Mesodermal cell (in vitro differentiated cells): ENCODE data around the gene TDO2.

Experiments used
- H3K27ac ChIP-seq: 2 replicates; pipeline ENCODE4 v1.7.0; 2013; ENCODE audit warnings: mild to moderate bottlenecking, low read depth, low read length, moderate library complexity; ENCODE audit not compliant: severe bottlenecking
- H3K36me3 ChIP-seq: 2 replicates; pipeline ENCODE4 v1.7.1; 2013; ENCODE audit warnings: mild to moderate bottlenecking, low read length, moderate library complexity; ENCODE audit not compliant: control insufficient read depth, insufficient read depth
- H3K4me1 ChIP-seq: one replicate; pipeline ENCODE4 v1.7.1; 2013; ENCODE audit warnings: mild to moderate bottlenecking, low read length; ENCODE audit not compliant: insufficient read depth, control insufficient read depth, poor library complexity, severe bottlenecking
- H3K4me3 ChIP-seq: 2 replicates; pipeline ENCODE4 v1.7.0; 2013; ENCODE audit warnings: low read length, control low read depth, mild to moderate bottlenecking; ENCODE audit not compliant: insufficient read depth, poor library complexity, severe bottlenecking; ENCODE audit errors: extremely low read depth
- H3K9me3 ChIP-seq: 2 replicates; pipeline ENCODE4 v1.7.1; 2013; ENCODE audit warnings: mild to moderate bottlenecking, low read length, moderate library complexity; ENCODE audit not compliant: control insufficient read depth
- WGBS, 2 experiments: methylation state at CpG; one replicate each; pipeline ENCODE4 v1.1.5; 2013; ENCODE audit warnings: missing lambda C conversion rate in 2 of 2; ENCODE audit not compliant: insufficient coverage in 2 of 2; 5-methylcytosine and 5-hydroxymethylcytosine counted together

Gene TDO2

DNA sequence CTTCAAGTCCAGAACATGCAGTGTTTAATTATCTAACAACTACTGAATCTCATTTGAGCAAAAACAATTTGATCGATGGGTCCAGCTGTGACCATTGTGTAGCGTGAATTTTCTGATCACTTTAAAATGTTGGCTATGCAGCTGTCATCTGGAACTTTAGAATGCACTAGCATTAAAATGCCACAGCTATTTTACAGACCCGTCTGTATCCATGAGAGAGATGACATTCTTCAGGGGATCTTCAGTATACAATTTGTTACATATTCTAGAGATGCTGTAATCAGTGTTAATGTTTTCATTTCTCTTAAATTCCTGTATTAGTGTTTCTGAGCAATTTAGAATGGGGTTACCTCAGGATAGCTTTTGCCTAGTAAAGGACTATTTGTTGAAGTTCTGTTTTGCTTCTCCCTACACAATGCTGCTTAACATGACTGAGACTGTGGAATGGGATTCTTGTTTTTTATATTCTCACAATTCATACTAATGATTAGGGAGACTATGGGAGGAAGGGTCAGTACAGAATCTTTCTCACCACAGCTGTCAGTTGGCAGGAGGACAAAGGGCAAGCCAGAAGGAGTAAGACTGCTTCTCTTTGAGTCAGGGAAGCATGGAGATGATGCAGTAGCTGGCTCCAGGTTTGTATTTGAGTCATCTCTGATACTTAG, 63.4 kb downstream of the TDO2 start:
- Histone ChIP-seq H3K4me1 (no peaks in the 10 kb centered on the region), H3K4me3 (no peak overlapping the region), H3K9me3 (no peaks in the 10 kb centered on the region), H3K27ac (no peak overlapping the region), H3K36me3 (no peaks in the 10 kb centered on the region)
- 80 to 100% methylated on average over 2 of the region's 3 CpGs for whole genome bisulfite sequencing, 2 experiments
